Measurements from ENCODE around the gene DQX1. TPM values are rescaled to one million over a fixed set of nuclear protein-coding genes. Genes with fewer than 3 reads are reported as not detected.
A peak's percentile ranks its signal among the peaks of the same experiment; 100 is the strongest.
"Not testable (repeated sequence)": the region's sequence is repeated elsewhere in the genome, so short reads cannot be mapped to it uniquely, and the experiment has no call there.

The DQX1 gene
- total RNA-seq, 1 donor, result not detected

- no peak for TF ChIP-seq CTCF (IDR thresholded peaks at IDR 0.05; ENCODE audit: insufficient read depth, low read depth, low read length)
- no peak for DNase-seq (ENCODE audit: low read depth)
- H3K4me3 ChIP-seq (ENCODE audit: low read depth, low read length), result no peak overlapping the region
Observed at GRCh38 chr2:74489906-74490305, 36.1 kb downstream of the DQX1 start.

DNA sequence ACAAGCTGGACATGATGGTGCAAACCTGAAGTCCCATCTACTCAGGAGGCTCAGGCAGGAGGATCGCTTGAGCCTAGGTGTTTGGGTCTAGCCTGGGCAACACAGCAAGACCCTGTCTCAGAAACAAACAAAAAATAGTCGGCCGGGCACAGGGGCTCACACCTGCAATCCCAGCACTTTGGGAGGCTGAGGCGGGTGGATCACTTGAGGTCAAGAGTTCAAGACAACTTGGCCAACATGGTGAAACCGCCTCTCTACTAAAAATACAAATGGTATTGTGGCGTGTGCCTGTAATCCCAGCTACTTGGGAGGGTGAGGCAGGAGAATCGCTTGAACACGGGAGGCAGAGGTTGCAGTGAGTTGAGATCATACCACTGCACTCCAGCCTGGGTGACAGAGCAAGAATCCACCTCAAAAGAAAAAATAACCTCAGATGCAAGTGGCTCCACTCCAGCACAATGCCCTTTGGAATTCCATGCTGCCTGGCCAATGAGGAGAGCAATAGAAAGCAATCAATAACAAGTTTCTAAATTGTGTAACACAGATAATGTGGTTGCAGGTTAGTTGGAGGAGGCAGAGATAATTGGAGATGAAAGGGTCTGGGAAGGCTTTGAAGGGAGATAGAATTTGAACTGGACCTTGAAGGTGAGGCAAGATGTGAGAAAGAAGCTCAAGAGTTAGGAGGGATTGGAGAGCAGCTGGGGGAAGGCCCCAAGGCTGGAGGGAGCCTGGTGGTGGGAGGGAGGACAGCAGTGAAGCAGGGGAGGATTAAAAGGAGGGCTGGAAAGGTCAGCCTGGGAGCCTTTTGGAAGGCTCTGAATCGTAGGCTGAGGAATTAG, 37.2 kb downstream of the DQX1 start:
- no peak for DNase-seq (ENCODE audit: low read depth)
- TF ChIP-seq CTCF (IDR thresholded peaks at IDR 0.05; ENCODE audit: insufficient read depth, low read depth, low read length), result no peak
- H3K4me3 ChIP-seq (ENCODE audit: low read depth, low read length), result no peak overlapping the region

GRCh38 chr2:74486141-74486540, 39.9 kb downstream of the DQX1 start:
- no peak for TF ChIP-seq CTCF (IDR thresholded peaks at IDR 0.05; ENCODE audit: insufficient read depth, low read depth, low read length)
- H3K4me3 ChIP-seq (ENCODE audit: low read depth, low read length), result no peak overlapping the region
- DNase-seq (ENCODE audit: low read depth), result no peak

DNA sequence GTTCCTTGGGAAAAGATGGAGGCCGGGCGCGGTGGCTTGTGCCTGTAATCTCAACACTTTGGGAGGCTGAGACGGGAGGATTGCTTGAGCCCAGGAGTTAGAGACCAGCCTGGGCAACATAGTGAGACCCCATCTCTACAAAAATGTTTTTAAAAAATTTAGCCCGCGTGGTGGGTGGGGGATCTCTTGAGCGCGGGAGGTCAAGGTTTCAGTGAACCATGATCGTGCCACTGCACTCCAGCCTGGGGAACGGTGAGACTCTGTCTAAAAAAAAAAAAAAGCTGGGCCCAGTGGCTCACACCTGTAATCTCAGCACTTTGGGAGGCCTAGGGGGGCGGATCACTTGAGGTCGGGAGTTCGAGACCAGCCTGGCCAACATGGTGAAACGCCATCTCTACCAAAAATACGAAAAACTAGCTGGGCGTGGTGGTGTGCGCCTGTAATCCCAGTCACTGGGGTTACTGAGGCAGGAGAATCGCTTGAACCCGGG, 42.3 kb downstream of the DQX1 start:
- not testable (repeated sequence) for DNase-seq (ENCODE audit: low read depth)
- H3K4me3 ChIP-seq (ENCODE audit: low read depth, low read length), result peak overlapping the region; percentile 99

DNA sequence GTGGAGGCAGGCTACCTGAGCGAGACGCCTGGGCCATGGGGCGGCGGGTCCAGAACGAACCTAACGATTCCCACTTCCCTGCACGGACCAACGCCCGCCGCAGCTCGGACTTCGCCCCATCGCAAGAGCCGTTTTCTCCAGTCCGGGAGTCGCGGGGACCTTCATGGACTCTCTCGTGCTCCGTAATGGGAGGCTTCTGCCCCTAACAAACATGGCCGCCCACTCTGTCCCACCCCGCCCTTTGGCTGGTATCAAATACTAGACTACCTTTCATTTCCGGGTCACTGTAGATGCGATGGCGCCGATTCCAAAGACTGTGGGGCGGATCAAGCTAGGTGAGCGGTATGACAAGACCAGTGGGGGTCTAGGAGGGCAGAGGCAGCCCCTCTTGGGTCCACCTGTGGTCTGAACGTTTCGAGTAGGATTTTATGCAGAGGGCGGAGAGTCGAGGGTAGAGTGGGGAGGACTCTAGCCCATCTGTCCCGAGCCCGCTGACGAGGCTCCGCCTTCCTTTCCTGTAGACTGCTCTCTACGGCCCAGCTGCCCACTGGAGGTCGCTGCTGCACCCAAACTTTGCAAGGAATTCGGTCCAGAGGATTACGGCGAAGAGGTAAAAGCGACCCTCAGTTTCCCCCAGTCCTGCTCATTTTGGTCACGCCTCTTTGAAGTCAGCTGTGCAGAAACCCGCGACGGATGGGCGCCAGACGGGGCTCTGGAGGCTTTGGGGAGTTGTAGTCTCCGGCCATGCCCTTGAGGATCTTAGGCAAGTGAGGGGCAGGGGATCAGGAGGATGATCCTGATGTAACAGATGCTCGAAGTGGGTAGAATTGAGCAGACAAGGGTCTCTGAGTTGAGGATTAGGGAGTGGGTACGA, 43.0 kb downstream of the DQX1 start, which contains the start of the genes CCDC142 and TTC31:
TSS of gene CCDC142 (minus strand) at position 198 of the 874 bp plus-strand sequence. CDS start at position 37, 161 bp downstream.
TSS of gene TTC31 (plus strand) at position 281 of the 874 bp plus-strand sequence. CDS start at position 296, 15 bp downstream.
- peak within 1 kb of the TSS; percentile 99 for H3K4me3 ChIP-seq (ENCODE audit: low read depth, low read length)
- TF ChIP-seq CTCF (IDR thresholded peaks at IDR 0.05; ENCODE audit: insufficient read depth, low read depth, low read length), result peak; percentile 92
- peak; percentile 96 for DNase-seq (ENCODE audit: low read depth)

DNA sequence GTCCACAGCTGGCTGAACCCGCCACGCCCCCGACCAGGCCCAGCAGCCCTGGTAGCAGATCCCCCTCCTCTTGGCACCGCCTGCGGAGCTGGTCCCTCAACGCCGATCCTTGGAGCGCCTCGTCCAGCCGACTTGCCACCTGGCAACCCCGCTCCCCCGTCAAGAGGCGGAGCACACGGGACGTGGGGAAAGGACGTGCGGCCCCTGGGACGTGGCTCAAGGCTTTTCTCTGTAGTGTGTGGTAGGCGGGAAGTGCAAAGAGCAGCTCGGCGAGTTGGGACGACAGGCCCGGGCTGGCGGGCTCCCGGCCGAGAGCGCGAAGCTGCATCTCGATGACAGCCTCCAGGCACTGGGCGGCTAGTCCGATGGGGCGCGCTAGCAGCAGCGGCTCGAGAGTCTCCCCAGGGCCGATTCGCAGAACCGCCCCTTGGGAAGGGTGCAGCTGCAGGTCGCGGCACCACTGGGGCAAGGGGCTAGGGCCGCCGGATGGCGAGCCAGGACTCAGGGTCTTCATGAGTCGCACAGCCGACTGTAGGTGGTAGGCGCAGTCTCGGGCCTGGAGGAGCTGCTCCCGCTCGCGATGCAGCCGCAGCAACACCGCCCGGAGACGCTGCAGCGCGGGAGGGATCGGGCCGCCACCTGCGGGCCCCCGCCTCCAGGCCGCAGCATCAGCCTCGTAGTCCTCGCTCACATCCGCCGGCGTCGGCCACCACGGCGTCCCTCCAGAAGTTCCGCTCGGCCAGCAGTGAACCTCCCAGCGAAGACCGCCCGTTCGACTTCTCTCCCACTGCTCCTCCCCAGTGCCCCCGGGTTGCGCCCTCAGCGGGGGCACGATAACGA, 43.9 kb downstream of the DQX1 start:
- peak; percentile 33 for DNase-seq (ENCODE audit: low read depth)
- H3K4me3 ChIP-seq (ENCODE audit: low read depth, low read length), result peak overlapping the region; percentile 99
- no peak for TF ChIP-seq CTCF (IDR thresholded peaks at IDR 0.05; ENCODE audit: insufficient read depth, low read depth, low read length)
